IPS-18c (cell line): ENCODE data around the gene NAALADL2.
"Not testable (repeated sequence)": the region's sequence is repeated elsewhere in the genome, so short reads cannot be mapped to it uniquely, and the experiment has no call there.

ENCODE experiments used
- H3K4me3 ChIP-seq: 2 replicates; pipeline ENCODE4 v1.7.0; 2013; ENCODE audit warnings: low read depth, mild to moderate bottlenecking, low read length, moderate library complexity; ENCODE audit not compliant: insufficient read depth
- H3K9me3 ChIP-seq: one replicate; pipeline ENCODE4 v1.6.1; 2013; ENCODE audit warnings: mild to moderate bottlenecking, low read length, moderate library complexity; ENCODE audit not compliant: control insufficient read depth, insufficient read depth

The NAALADL2 gene

GRCh38 chr3:175518459-175518858 is 659.3 kb downstream of the NAALADL2 start:
- no peaks in the 10 kb centered on the region for H3K9me3 ChIP-seq
- no peak overlapping the region for H3K4me3 ChIP-seq

GRCh38 chr3:175521406-175521805 is 662.3 kb downstream of the NAALADL2 start:
- Histone ChIP-seq H3K4me3 (no peak overlapping the region), H3K9me3 (no peaks in the 10 kb centered on the region)

DNA sequence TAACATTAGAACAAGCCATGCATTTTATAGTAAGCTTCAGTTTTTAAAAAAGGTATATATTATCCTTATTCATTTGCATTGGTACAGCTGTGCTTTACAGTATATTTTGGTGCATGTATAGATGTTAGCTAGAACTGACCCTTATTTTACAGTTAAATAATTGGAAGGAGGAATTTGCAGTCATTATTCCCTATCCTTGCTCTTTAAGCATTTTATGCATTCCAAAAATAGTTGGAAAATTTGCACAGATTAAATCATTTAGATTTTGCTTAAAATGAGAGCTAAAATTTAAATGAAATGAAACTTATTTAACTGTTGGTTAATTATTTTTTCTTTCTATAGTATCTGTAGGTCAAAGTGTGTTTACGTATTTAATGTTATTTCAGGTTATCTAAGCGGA is 667.1 kb downstream of the NAALADL2 start:
- Histone ChIP-seq H3K4me3 (no peak overlapping the region; the same call in 1 of the 2 replicates), H3K9me3 (no peaks in the 10 kb centered on the region)

DNA sequence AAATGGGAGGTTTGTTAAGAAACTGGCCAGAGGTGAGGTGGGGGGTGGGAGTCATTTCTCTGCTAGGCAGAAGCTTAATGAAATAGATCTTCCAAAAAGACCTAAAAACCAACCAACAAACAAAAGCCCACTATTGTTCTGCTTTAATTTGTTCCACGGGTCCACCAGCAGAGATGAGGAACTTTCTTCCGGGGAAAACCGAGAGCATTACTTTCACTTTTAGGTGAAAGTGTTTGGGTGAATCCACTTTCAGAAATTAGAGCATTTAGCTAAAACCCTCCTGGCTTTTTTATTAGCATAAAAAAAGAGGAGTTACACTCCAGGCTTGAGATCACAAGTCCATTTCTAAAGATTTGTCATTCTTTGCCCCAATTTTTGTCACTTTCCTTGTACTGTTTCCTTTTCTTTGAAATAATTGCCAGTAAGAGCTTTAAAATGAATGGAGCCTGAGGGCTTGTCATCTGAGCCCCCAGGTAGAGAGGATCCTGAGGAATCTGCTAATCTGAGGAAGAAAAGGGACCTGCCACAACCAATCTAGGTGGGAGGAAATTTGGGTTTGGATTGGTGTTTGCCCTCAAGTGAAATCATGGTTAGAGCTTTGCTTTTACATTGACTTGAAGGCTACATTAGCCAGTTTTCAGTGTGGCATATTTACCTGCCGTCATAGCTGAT is 667.6 kb downstream of the NAALADL2 start:
- no peaks in the 10 kb centered on the region for H3K9me3 ChIP-seq
- H3K4me3 ChIP-seq, result no peak overlapping the region; the same call in 1 of the 2 replicates

DNA sequence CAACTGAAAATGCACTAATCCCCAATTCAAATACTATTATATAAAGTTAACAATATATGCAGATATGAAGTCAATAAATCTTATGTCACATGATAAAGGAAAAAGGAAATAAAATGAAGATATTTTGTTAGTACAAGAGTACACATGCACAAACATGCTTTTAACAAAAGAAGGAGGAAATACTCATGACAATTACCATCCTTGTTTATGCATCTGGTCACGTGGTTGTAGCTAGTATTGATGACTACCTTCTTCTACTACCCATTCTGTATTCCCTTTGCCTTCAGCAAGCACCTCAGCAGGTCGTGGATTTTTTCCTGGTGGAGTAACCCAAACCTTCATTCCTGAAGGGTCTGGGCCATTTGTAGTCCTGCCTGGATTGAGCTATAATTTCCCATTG is 669.6 kb downstream of the NAALADL2 start:
- H3K9me3 ChIP-seq, H3K4me3 ChIP-seq: not testable (repeated sequence)

GRCh38 chr3:175535351-175535750 is 676.2 kb downstream of the NAALADL2 start:
- Histone ChIP-seq H3K4me3 (no peak overlapping the region), H3K9me3 (no peaks in the 10 kb centered on the region)

DNA sequence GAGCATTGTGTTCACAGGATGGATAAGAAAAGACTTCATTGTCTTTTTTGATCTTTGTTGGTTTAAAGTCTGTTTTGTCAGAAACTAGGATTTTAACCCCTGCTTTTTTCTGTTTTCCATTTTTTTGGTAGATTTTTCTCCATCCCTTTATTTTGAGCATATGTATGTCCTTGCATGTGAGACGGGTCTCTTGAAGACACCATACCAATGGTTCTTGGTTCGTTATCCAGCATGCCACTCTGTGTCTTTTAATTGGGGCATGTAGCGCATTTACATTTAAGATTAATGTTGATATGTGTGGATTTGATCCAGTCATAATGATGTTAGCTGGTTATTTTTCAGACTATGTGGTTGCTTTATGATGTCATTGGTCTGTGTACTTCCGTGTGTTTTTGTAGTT is 687.0 kb downstream of the NAALADL2 start:
- no peak overlapping the region for H3K4me3 ChIP-seq
- H3K9me3 ChIP-seq, result no peaks in the 10 kb centered on the region

GRCh38 chr3:175552929-175553328 is 693.8 kb downstream of the NAALADL2 start:
- H3K4me3 ChIP-seq, result no peak overlapping the region
- H3K9me3 ChIP-seq, result no peaks in the 10 kb centered on the region

GRCh38 chr3:175554801-175555200 is 695.7 kb downstream of the NAALADL2 start:
- no peak overlapping the region for H3K4me3 ChIP-seq

GRCh38 chr3:175558261-175558660 is 699.1 kb downstream of the NAALADL2 start:
- peaks cover 2% of the 10 kb centered on the region for H3K9me3 ChIP-seq
- no peak overlapping the region for H3K4me3 ChIP-seq

More at GRCh38 chr3:175554801-175555200, 695.7 kb downstream of the NAALADL2 start:
- H3K9me3 ChIP-seq, result no peaks in the 10 kb centered on the region

DNA sequence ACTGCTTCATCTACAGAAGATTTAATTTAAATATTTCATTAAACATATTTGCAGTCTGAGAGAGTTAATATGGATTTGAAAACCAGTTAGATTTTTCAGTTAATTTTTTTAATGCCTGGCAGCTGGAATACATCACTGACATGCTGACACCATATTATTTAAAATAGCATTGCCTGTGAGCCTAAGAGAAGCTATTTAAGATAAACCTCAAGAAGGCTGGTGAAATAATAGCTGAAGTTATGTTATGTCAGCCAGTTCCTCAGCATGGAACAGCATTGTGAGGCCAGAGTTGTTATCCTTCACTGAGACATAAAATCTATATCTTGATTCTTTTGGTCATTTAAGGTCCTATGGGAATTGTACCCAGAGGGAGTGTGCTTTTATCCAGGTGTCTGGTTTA is 705.2 kb downstream of the NAALADL2 start:
- H3K9me3 ChIP-seq, result peaks cover 2% of the 10 kb centered on the region
- no peak overlapping the region for H3K4me3 ChIP-seq

GRCh38 chr3:175571096-175571495 is 712.0 kb downstream of the NAALADL2 start:
- Histone ChIP-seq H3K4me3 (no peak overlapping the region), H3K9me3 (no peaks in the 10 kb centered on the region)

- Histone ChIP-seq H3K4me3 (no peak overlapping the region), H3K9me3 (no peaks in the 10 kb centered on the region)
These were observed 714.1 kb downstream of the NAALADL2 start for GRCh38 chr3:175573226-175573625.

DNA sequence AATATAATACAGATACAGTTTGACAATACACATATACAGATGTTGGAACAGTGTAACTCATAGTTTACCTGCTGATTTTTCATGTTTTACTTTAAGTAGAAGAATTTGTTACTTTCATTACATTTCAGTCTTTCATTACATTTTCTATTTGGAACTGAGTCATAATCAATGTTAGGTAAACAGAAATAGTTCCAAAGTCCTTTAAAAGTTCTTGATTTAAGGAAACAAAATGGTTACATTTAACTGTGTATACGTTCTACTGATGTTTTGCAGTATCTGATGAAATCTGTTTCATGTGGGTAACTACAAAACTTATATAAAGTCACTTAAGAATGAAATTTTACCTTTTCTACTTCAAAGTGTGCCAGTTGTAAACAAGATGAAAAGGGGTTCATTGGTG is 721.2 kb downstream of the NAALADL2 start:
- H3K9me3 ChIP-seq, result no peaks in the 10 kb centered on the region
- H3K4me3 ChIP-seq, result no peak overlapping the region

- H3K9me3 ChIP-seq, result no peaks in the 10 kb centered on the region
- no peak overlapping the region for H3K4me3 ChIP-seq
These were observed 726.8 kb downstream of the NAALADL2 start for GRCh38 chr3:175585898-175586297.

- Histone ChIP-seq H3K4me3 (no peak overlapping the region), H3K9me3 (no peaks in the 10 kb centered on the region)
These were observed 731.6 kb downstream of the NAALADL2 start for GRCh38 chr3:175590745-175591144.

DNA sequence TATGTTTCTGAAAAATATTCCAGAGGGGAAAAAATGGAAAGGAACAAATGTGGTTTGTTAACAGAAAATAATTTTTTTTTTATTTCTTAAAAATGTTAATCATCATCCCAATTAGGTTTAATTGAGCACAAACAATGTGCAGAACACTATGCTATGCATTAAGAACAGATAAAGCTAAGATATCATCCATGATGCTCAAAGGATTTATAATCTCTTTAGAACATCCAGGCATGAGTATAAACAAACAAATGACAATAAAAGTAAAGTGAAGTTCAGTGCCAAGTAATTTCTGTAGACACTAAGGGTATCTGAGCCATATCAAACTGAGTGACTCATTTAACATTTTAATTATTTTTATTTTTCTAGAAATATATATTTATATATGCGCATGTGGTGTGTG is 732.2 kb downstream of the NAALADL2 start:
- H3K9me3 ChIP-seq, result no peaks in the 10 kb centered on the region

GRCh38 chr3:175593331-175593730 is 734.2 kb downstream of the NAALADL2 start:
- Histone ChIP-seq H3K9me3 (no peaks in the 10 kb centered on the region), H3K4me3 (no peak overlapping the region)

More for the DNA sequence above, 732.2 kb downstream of the NAALADL2 start:
- H3K4me3 ChIP-seq, result no peak overlapping the region

DNA sequence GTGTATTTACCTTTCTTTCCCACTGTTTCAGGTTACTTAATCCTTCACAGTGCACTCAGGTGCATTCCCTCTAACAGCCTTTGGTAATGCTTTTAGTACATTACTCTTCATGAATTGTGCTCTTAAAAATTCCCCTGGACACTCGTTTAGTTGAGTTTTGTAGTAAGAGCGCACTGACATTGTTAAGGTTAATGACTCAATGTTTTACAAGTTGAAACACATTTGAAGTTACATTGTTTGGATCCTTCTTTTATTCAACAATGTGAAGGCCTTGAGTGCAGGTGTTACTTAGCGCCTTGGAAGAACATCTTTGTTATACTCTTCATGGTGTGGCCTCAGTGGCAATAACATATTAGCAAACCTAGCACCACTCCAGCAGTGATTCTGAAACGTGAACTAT is 739.6 kb downstream of the NAALADL2 start:
- H3K4me3 ChIP-seq, result no peak overlapping the region
- no peaks in the 10 kb centered on the region for H3K9me3 ChIP-seq
